H1 (cell line): ENCODE measurements around the gene UNC13D. TPM values are rescaled to one million over a fixed set of nuclear protein-coding genes. Genes with fewer than 3 reads are reported as not detected.

Experiments
- BCL11A ChIP-seq, 2 experiments: IDR thresholded peaks; one replicate each; pipeline ENCODE4 v1.6.1; 2011; ENCODE audit warnings: low read depth in 2 of 2, low read length in 2 of 2, mild to moderate bottlenecking in 2 of 2
- BRCA1 ChIP-seq: IDR thresholded peaks from 2 replicates; pipeline ENCODE4 v1.6.1; 2012; ENCODE audit warnings: low read depth, low read length, improper control_type of control experiment
- CHD2 ChIP-seq: IDR thresholded peaks from 2 replicates; pipeline ENCODE4 v1.6.1; 2012; ENCODE audit warnings: low read length, improper control_type of control experiment
- FOSL1 ChIP-seq: IDR thresholded peaks from 2 replicates; pipeline ENCODE4 v1.6.1; 2011; ENCODE audit warnings: mild to moderate bottlenecking, low read depth, low read length, moderate library complexity; ENCODE audit not compliant: insufficient read depth
- PHF8 ChIP-seq: fragments of 200-600 bp; sonication (generic); conservative IDR thresholded peaks from 2 replicates; pipeline ENCODE4 v1.7.1; 2012; ENCODE audit warnings: low read depth, mild to moderate bottlenecking, inconsistent platforms, low read length, moderate library complexity
- POLR2AphosphoS5 ChIP-seq: IDR thresholded peaks from 2 replicates; pipeline ENCODE4 v1.6.1; 2011; ENCODE audit warnings: low read depth, low read length
- POU5F1 ChIP-seq: IDR thresholded peaks from 2 replicates; pipeline ENCODE4 v1.6.1; 2011; ENCODE audit warnings: low read depth, mild to moderate bottlenecking, low read length, moderate library complexity
- polyA plus RNA-seq, 7 experiments: library from polyadenylated mRNA; depleted of rRNA in 3 of 7; stranded (reverse) in 5 of 7; unstranded in 2 of 7; fragments of >200 nt in 5 of 7; fragments of 200-250 nt in 2 of 7; gene quantifications; 1 replicate in 5 of 7; 2 replicates in 1 of 7; 4 replicates in 1 of 7; pipeline versions ENCODE4 v1.2.1 to v1.2.3, GENCODE V29; 2011 to 2013; ENCODE audit warnings: missing spikeins in 2 of 7, mixed read lengths in 2 of 7
- total RNA-seq: library from RNA; stranded (reverse); fragmentation: NEBNext Ultra II Directional; extraction: Animal tissue kit (Norgen Biotek cat#: 25700); gene quantifications from 2 replicates; pipeline ENCODE4 v1.2.1, GENCODE V29; 2021
- TF ChIP-seq, protein P1 (sequence below): IDR thresholded peaks from 2 replicates; pipeline ENCODE4 v1.6.1; 2011; ENCODE audit warnings: low read length, improper control_type of control experiment

Gene UNC13D
- total and polyA plus RNA-seq, 2 of the 8 experiments (the other 6 are each of a cell fraction or from before 2014, with no cell fraction given): 3.6 to 8.4 TPM

DNA sequence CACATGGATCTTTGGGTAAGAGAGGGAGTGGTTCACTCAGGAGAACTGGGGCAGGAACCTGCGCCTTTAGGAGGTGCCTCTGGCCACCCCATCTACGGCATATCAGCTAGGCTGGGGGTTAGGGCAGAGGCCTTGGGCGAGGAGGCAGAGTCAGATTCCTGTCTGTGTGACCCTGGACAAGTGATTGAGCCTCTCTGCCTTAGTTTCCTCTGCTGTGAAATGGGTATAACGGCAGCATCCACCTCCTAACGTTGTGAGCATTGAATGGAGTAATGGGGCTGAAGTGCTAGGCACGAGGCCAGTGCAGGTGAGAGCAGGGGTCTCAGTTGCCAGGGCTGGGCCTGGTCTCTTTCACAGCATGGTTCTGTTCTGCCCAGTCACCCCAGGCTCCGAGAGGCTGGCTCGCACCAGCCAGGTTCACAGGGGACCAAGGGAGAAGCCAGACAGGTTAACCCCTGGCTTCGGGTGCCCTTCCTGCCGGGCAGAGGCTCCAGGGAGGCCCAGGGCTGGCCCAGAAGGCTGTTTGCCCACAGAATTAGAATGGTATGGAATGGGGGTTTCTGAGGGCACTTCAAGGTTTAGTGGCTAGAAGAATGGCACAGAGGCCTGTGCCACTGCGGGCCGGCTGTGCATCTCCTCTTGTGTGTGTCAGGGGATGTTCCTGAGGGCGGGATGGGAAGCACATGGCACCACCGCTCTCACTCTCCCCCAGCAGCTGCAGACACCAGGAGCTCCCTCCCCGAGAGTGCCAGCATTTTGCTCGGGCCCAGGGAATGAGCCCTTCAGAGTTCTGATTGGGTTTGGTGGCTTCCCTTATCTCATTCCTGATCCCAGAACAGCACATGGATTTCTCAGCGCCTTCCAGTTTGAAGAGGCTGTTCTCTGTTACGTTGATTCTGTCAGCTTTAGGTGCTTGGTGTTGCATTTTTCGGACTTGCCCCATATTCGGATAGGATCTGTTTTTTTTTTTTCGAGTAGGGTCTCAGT lies 23.8 kb downstream of the UNC13D start (continued):
- TF ChIP-seq POLR2AphosphoS5 (no peak), FOSL1 (no peak), BRCA1 (no peak), BCL11A (IDR thresholded peaks at IDR 0.05; ENCODE audit: low read depth in 2 of 2, low read length in 2 of 2) (no peak), POU5F1 (no peak), CHD2 (no peak), PHF8 (no peak)
- TF ChIP-seq, protein P1, sequence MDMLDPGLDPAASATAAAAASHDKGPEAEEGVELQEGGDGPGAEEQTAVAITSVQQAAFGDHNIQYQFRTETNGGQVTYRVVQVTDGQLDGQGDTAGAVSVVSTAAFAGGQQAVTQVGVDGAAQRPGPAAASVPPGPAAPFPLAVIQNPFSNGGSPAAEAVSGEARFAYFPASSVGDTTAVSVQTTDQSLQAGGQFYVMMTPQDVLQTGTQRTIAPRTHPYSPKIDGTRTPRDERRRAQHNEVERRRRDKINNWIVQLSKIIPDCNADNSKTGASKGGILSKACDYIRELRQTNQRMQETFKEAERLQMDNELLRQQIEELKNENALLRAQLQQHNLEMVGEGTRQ: no peak
